HG03280 (cell line): ENCODE results near the gene RNLS.

Experiments
- ATAC-seq: cut with Tn5 transposase; IDR thresholded peaks from one replicate; pipeline ENCODE4 v1.9.1; 2021; ENCODE audit warnings: mild to moderate bottlenecking, moderate library complexity; ENCODE audit not compliant: unreplicated experiment

RNLS gene

DNA sequence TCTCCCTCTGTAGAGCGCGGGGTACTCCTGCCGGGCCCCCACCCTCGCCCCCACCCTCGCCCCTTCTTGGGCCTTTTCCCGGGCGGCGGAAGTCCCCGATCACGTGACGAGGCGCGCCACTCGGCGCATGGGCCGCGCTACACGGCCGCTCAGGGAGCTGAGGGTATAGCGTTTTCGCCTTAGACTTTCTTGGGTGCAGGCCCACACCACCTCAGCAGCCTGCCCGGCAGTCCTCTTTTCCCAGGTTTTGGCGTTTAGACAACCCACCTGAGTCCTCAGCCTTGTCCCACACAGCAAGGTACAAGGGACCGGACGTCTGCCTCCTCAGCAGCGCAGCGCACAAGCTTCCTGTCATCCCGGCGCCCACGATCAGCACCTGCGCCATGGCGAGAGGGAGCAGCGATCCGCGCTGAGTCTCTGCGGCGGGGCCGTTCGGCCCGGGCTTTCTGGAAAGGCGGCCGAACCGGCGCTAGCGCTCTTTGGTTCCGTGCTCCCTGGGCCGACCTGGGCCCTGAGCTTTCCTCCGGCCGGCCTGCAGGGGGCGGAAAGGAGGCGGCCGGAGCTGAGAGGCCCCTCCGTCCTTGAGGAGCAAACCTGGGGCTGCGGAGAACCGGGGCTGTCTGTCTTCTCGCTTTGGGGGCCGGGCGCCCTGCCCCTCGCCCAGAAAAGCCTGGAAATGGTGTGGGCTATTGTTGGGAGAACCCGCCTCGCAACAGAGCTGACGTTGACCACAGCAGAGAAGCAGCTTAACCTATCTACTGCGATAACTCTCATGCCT is at the start of gene RNLS:
Gene RNLS (minus strand): TSS at position 513 of the 778 bp plus-strand sequence.
- ATAC-seq = peak; percentile 89

DNA sequence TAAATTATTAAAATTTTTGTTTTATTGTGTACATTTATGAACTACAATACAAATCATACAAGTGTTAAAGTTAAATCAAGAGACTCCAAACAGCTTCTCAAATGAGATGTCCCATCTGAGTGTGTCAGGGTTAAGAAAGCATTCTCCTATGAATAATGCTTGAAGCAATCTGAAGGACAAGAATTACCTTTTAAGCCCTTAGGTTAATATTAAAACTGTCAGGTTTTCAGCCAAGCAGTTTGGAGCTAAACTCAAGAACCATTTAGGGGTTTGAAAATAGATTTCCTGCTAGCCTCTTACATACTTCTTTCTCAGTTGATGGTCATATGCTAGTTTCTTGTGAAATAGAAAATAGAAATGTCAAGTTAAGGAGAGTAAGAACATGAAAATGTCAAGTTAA is 41.7 kb upstream of the RNLS start:
- ATAC-seq = no peak

DNA sequence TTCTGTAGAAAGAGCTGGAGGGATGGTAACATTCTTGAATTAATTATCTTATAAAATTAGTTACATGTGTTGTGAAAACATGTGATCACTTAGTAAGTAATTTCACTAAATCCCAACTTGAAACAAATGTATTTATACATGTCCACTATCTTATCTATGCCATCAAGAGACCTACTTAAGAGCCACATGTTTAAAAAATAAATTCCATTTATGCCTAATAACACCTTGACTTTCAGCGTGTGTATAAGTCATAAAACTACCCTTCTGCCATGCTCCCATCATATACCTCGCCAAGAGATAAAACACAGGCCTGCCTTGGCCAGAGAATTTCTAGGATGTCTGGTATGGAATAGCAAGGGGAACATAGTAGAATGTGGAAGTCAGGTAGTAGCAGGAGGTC is 40.7 kb upstream of the RNLS start:
- no peak for ATAC-seq

DNA sequence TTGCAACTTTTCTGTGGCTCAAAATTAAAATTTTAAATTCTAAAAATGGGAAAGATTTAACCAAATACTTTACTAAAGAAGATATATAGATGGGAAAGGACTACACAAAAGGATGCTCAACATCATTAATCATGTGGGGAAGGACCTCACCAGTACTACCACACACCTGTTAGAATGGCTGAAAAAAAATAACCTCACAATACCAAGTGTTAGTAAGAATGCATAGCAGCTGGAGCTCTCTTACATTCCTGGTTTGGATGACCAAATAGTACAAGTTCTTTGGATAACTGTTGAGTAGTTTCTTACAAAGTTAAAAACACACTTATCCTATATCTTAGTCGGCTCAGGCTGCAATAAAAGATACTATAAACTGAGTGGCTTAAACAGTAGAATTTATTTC is 37.3 kb upstream of the RNLS start:
- ATAC-seq = no peak

DNA sequence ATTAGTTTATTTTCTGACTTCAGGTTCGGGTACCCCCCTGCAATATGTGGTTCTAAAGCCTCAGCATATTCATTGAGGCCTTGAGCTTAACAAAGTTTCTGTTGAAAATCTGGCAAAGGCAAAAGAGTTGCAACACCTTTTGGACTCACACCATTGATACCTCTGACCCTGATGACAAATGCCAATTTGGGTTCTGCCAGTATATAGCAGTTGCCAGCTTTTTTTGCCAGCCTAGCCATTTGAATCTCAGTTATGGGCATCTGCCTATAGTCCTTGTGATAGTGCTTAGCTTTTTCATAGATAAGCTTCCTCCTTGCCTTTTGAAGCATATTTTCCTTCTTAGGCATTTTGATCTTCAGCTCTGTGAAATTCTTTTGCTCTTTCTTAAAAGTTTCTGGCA is 35.4 kb upstream of the RNLS start:
- no peak for ATAC-seq

DNA sequence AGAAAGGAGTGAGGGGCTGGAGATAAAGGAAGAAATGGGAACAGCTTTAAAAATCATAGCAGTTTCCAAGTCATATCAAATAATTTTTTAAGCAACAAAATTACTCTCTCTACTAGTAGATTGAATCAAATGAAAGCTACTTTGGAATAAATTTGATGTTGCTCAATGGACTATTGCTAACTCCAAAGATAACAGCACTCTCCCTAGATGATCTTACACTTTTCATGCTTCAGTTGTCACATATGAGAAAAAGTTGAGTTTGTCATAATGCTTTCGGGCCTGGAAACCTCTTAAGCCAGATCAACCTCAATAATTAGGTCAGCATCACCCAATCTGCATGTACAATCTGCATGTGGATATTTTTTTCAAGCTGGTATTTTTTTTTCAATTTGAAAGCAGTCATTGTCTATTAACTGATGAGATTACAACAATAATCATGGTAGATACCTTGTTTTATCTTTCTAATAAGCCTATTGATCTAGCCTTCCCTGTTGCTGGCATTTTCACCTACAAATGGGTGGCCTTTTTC is 34.7 kb upstream of the RNLS start:
- ATAC-seq = no peak

DNA sequence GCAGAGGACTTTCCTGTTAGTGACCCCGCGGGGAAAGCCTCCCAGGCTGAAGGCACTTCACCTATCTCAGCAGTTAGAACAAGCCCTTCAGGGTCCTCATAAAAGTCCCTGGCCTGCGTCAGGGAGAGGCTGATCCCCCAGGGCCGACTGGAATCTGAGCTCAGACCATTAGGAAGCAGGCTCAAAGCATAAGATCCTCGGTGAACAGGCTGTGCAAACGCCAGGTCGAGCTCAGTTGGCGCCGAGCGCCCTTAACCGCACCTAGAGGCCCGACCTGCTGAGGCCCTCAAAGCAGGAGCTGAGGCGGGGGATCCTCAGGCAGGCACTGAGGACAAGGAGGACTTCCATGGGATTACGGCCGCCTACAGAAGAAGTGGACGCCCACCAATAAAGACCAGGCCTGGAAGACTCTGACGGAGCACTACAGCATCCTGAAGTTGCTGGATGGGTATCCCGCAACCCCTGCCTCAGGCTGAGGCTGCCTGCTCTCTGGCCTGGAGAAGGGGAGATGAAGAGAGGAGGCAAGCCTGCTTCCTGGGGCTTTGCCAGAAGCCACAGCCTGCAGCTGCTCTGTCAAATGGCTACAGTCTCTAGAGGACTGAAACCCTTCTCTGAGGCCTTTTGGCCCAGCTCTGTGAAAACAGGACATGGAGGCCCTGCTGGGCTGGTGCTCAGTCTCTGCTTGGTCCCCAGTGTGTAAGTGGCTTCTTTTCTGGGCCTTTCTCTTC is 33.3 kb upstream of the RNLS start:
- no peak for ATAC-seq

DNA sequence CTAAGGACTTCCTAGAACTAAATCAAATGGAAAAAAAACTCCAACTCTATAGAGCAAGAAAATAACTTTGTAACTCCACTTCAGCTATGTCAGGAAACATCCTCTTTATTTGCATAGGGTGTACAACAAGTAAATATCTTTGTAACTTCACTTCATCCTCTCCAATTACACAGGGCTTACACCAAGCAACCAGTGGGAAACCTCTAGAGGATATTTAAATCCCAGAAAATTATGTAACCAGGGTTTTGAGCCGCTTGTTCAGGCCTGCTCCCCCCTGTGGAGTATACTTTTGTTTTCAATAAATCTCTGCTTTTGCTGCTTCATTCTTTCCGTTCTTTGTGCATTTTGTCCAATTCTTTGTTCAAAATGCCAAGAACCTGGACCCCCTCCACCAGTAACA is 25.7 kb upstream of the RNLS start:
- no peak for ATAC-seq

DNA sequence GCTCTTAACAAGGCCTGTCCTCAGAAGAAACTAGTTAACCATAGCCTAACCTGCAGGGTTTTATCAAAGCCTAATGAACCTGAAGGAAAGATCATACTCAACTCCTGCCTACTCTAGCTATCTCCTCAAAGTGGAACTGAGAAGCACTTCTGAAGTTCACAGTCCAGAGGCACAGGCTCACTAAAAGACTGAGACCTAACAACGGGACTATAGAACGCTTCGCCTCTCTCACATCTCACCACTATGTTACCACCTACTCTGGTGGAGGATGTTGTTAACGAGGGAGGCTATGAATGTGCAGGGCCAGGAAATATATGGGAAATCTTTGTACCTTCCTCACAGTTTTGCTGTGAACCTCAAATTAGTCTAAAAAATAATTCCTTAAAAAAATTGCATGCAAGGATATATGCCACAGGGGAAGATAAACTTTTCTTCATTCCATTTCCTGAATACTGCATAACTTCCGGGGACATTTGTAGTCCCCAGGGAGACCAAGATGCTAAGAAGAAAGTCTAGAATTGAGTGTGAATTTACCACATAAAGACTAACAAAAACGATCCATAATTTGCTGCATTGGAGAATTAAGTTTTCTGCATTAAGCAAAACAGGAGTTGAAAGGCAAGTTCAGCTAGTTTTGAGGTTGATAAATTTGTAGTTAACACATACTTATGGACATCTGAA is 25.1 kb upstream of the RNLS start:
- ATAC-seq = peak; percentile 83

DNA sequence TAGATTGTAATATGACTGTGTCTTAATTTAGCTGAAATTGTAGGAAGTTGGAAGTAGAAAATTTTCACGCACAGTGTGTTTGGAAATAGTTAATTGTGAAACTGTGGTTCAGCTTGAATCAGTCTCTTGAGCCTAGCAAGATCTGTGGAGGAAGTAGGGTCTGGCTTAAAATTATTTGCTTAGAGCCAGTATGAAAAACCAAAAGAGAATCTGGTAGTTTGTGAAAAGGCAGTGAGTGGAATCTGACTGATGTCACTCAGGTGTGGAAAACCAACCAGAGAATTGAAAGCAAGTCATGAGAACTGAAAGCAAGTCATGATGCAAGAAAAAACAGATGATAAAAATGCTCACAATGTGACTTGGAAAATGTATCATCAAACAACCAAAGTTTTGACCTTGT is 14.9 kb upstream of the RNLS start:
- ATAC-seq = peak; percentile 90

DNA sequence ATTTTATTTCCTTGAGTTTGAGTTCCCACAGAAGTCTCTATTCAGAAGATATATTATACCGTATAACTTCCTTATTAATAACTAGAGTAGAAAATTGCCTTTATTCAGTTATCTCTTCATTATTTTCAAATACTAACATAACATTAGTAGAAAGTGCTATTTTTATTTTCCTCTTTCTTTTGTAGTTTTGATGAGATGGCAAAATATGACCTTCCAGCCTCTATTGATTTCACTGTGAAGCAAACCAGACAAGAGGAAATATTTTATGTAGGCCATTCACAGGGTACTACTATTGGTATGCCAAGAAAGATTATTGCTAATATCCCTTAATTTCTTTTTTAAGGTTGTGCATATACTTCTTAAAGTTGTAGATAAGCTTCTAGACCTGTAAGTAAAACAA is 11.4 kb upstream of the RNLS start:
- no peak for ATAC-seq

DNA sequence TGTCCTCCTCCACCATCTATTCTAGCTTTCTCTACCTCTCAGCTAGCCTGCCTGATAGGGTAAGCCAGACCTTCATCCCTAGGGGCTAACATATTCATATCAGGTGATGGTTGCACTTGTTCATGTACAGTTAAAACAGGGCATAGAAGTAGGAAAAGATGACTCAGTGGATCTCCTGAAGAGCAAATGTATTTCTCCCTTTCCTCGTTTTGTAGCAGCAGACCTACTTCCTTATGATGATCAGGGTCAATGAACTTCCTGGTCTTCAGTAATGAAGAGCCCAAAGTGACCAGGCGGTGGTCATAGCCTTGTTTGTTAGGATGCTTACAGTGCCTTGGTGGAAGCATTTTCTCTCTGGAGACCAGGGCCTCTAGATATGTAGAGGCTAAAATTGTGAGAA is 9.8 kb upstream of the RNLS start:
- ATAC-seq = no peak

DNA sequence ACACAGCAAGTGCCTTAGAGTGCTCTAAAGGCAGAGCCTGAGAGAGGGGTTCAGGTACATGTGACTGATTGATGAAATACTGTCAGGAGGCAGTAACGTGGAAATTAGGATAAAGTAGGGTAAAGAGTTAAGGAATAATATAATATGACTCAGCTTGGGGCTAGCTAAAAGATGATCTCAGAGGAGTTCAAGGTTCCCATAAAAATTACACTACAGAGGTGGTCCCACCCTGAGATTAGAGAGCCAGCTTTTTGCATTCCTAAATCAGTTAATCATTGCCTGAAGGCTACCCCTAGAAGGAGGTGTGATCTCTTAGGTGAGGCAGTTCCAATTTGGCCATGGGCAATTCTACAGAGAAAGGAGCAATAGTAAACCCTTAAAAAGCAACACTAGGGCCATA is 9.3 kb upstream of the RNLS start:
- ATAC-seq = no peak

DNA sequence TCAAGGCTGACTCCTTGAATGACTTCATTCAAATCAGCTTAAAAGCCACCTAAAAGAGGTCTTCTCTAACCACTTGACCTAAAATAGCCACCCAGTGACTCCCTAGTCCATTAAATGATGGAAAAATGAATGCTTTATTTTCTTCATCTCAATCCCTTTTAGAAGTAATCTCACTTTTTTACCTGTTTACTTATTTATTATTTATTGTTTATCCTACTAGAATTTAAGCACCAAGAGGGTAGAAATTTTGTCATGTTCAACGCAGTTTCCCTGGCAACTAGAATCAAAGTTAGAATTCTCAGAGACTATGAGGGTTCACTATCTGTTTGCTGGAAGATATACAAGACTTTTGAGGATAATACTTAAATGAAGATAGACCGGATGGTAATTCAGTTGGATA is 3.3 kb upstream of the RNLS start, which contains the start of gene LIPJ:
Gene LIPJ (plus strand): TSS at position 301 of the 400 bp plus-strand sequence. CDS start 3,926 bp downstream, outside the sequence.
- no peak for ATAC-seq

DNA sequence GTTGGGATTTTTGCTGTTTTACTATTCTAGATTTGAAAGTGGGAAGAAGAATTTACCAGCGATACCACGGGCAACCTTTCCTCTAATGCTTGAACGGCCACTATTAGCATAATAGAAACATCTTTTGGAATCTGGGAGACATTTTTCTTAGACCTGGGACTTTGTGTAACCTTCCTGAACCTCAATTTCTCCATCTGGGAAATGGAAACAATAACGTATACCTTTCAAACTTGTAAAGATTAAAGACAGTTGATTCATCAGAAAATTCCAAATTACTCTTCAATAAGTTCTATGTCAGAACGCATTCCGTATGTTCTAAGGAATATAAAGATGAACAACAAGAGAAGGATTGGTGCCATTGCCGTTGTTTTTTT is 453 bp upstream of the RNLS start:
- no peak for ATAC-seq

DNA sequence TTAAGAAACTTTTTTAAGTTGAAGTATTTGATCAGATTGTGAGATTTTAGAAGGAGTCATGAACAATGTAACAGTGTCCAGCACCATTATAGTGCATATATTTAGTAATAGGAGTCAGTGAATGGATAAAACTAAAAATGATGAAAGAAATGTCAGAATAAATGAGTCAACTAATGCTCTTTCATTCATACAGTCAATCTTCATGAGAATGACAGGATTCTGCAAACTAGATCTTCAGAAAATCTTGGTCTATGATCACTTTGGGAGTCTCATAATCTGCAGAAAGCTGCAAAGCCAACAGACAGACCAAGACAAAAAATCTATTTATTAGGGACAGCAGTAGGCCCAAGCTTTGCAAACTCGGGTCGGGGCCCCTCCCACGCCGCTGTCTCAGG is 710 bp downstream of the RNLS start:
- ATAC-seq = no peak

DNA sequence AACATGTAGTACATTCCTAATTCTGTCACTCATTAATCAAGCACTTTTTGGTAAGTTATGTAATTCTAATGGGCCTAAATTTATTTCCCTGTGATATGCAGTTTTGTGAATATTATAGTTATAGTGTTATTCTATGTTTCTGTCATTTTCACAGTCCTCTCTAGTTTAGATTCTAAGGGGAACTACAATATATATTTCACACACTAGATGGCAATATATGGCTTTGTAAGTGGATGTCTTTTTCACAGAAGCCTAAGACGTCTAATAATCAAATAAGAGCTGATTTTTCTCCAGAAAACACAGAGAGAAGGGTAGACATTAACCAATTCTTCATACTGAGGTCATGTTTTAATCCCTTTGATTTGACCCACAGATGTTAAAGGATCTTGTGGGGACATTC is 18.0 kb downstream of the RNLS start:
- ATAC-seq = peak; percentile 59

DNA sequence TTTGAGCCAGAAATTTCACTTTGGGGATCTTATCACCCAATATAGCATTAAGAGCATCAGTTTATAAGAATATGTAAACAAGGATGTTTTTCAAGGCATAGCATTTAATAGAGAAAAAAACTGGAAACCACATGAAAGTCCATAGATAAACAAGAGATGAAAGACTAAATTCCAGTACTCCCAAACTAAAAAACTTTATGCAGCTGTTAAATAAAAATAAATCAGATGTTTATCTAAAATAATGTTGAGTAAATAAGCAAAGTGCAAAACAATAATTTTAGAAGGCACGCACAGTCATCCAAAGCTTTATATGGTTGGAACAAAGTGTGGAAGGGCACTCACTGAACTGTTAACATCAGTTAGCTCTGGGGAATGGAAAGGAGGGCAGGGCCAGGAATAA is 21.0 kb downstream of the RNLS start:
- no peak for ATAC-seq

DNA sequence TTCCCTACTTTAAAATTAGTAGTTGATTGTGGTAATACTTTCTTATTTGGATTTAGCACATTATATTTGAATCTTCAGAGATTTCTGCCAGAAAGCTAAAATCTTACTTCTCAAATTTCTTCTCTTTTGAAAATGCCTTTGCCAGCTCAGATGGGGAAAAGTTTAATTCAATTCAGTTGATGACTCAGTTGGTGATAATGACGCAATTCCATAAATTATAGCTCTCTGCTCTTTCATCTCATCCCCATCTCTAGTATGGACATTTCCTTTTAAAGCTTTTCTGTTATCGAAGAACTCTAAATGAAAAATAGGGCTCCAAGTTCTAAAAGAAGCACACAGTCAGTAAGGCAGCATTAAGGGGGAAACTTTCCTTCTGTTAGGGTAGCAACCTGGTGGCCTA is 25.5 kb downstream of the RNLS start:
- ATAC-seq = no peak

DNA sequence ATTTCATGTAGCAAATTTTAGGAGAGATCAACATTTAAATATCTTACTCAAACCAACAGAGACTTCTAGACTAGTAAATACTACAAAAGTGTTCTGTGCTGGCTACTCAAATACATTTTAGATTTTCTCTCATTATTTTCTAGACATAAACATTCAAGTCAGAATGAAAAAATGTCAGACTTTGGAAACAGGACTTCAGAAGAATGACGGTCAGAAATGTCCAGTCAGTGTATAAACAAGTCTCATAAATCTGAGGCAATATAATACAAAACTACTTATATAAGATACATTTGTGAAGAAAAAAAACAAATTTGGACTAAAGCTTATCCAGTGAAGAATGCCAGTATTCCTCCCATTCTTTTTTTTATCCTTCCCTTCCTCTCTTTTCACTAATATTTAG is 25.9 kb downstream of the RNLS start:
- ATAC-seq = no peak

DNA sequence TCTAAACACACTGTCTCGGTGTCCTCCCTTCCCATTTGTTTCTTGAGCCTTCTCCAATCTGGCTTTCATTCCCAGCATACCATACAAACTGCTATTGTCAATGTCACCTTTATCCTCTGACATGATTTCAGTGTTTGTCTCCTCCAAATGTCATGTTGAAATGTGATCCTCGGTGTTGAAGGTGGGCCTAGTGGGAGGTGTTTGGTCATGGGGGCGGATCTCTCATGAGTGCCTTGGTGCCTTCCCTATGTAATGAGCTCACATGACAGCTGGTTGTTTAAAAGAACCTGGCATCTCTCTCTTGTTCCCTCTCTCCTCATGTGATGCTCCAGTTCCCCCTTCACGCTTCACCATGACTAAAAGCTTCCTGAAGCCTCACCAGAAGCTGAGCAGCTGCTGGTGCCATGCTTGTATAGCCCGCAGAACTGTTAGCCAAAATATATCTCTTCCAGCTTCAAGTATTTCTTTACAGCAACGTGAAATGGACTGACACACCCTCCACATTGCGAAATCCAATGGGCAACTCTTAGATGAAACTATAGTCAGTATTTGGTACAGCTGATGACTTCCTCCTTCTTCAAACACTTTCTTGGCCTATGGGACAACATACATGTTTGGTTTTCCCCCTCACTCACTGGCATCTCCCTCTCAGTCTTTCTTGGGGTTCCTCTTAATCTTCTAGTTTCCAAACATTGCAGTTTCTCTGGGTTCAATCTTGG is 27.8 kb downstream of the RNLS start:
- no peak for ATAC-seq
